Panc1 (cell line): ENCODE measurements around the gene METTL5. TPM values are rescaled to one million over a fixed set of nuclear protein-coding genes. Genes with fewer than 3 reads are reported as not detected.

Source experiments
- ATAC-seq: fragments of 200-7000 bp; cut with Tn5 transposase; 2 replicates; pipeline ENCODE4 v1.9.1; 2020; ENCODE audit warnings: mild to moderate bottlenecking, moderate library complexity
- BruUV-seq: library from RNA; stranded (reverse); fragments of 400-500 nt; replicated peaks from 2 replicates; lab custom pipeline; 2021; lab: Mats Ljungman, UMichigan
- CTCF ChIA-PET: fragments of 300-600 bp; sonication (Branson Sonifier 250); formaldehyde crosslinking; loops from one replicate; lab custom pipeline; 2022; ENCODE audit warnings: antibody characterized with exemption; lab: Charles Lee
- POLR2A ChIA-PET: fragments of 300-600 bp; sonication (Branson Sonifier 250); formaldehyde crosslinking; loops from one replicate; lab custom pipeline; 2022; ENCODE audit warnings: antibody characterized with exemption; lab: Charles Lee
- DNase-seq: peaks from one replicate; pipeline ENCODE4 v3.0.0-alpha.2; 2010; ENCODE audit warnings: low read depth, low spot score
- H3K27ac ChIP-seq: 2 replicates; pipeline ENCODE4 v1.5.1; 2011; ENCODE audit warnings: mild to moderate bottlenecking, low read length, inconsistent platforms
- H3K27me3 ChIP-seq: fragments of 200-500 bp; sonication (Bioruptor generic); 2 replicates; pipeline ENCODE4 v1.6.0; 2014; ENCODE audit warnings: low read length, inconsistent platforms; ENCODE audit not compliant: control insufficient read depth, insufficient read depth
- H3K36me3 ChIP-seq: fragments of 200-500 bp; sonication (Bioruptor generic); 2 replicates; pipeline ENCODE4 v1.5.1; 2014; ENCODE audit warnings: inconsistent platforms, mild to moderate bottlenecking, low read length, moderate library complexity; ENCODE audit not compliant: control insufficient read depth, insufficient read depth
- H3K4me1 ChIP-seq: 2 replicates; pipeline ENCODE4 v1.5.1; 2011; ENCODE audit warnings: inconsistent platforms, mild to moderate bottlenecking, low read length, moderate library complexity; ENCODE audit not compliant: control insufficient read depth, insufficient read depth
- H3K4me3 ChIP-seq, 2 experiments: 2 replicates each; pipeline ENCODE4 v1.5.1; 2011 to 2012; ENCODE audit warnings: low read depth in 2 of 2, low read length in 2 of 2, mild to moderate bottlenecking in 2 of 2, inconsistent platforms in 1 of 2, moderate library complexity in 1 of 2
- H3K9me3 ChIP-seq: fragments of 200-500 bp; sonication (Bioruptor generic); 2 replicates; pipeline ENCODE4 v1.5.1; 2014; ENCODE audit warnings: low read depth, mild to moderate bottlenecking, inconsistent platforms, low read length, moderate library complexity; ENCODE audit not compliant: control insufficient read depth, insufficient read depth
- CTCF ChIP-seq: fragments of 450-650 bp; IDR thresholded peaks from 2 replicates; pipeline ENCODE4 v1.5.1; 2017; ENCODE audit warnings: mild to moderate bottlenecking
- POLR2AphosphoS5 ChIP-seq: IDR thresholded peaks from 2 replicates; pipeline ENCODE4 v1.6.1; 2012; ENCODE audit warnings: mild to moderate bottlenecking, low read depth, low read length, moderate library complexity
- REST ChIP-seq, 2 experiments: IDR thresholded peaks; 2 replicates each; pipeline ENCODE4 v1.6.1; 2011 to 2012; ENCODE audit warnings: low read depth in 2 of 2, control low read depth in 1 of 2, low read length in 1 of 2, mild to moderate bottlenecking in 1 of 2, moderate library complexity in 1 of 2; ENCODE audit not compliant: insufficient read depth in 1 of 2
- SIN3A ChIP-seq: IDR thresholded peaks from 2 replicates; pipeline ENCODE4 v1.6.1; 2012; ENCODE audit warnings: low read depth, mild to moderate bottlenecking, low read length, moderate library complexity, borderline replicate concordance; ENCODE audit not compliant: insufficient read depth
- TCF7L2 ChIP-seq: IDR thresholded peaks from 2 replicates; pipeline ENCODE4 v1.6.1; 2011; ENCODE audit warnings: mild to moderate bottlenecking, low read depth, low read length, inconsistent platforms
- in situ Hi-C: cut with HindIII; loops from 2 replicates; pipeline ENCODE4 v1.10.0; 2016; ENCODE audit warnings: low sequenced_read_pairs, low pct_unique_long_range_greater_than_20kb
- intact Hi-C: fragments of 100-400 bp; cut with micrococcal nuclease; formaldehyde crosslinking; loops from one replicate; pipeline ENCODE4 v1.10.0; 2022; ENCODE audit not compliant: unreplicated experiment
- total RNA-seq: library from RNA; stranded (reverse); gene quantifications from one replicate; pipeline ENCODE4 v1.2.1, GENCODE V29; 2021; ENCODE audit not compliant: unreplicated experiment

The METTL5 gene
- total RNA-seq, 1 experiment from 2014 or later, result 81.4 TPM

- intact Hi-C loops (no loop called here), in situ Hi-C loops (no loop called here)
- H3K27ac ChIP-seq, result no peak overlapping the region
- TF ChIP-seq SIN3A (no peak), TCF7L2 (no peak), REST (IDR thresholded peaks at IDR 0.05; ENCODE audit: insufficient read depth in 1 of 2, low read depth in 2 of 2, low read length in 1 of 2) (no peak), POLR2AphosphoS5 (no peak), CTCF (no peak)
- H3K9me3 ChIP-seq, result no peaks in the 10 kb centered on the region
- no peaks in the 10 kb centered on the region for H3K27me3 ChIP-seq
- CTCF ChIA-PET, result no interaction called here
- no TSS peak for BruUV-seq
- POLR2A ChIA-PET, result no interaction called here
- peaks cover 6% of the 10 kb centered on the region; the same call in 1 of the 2 replicates for H3K4me1 ChIP-seq
- H3K36me3 ChIP-seq, result no peaks in the 10 kb centered on the region; the same call in 1 of the 2 replicates
- H3K4me3 ChIP-seq, result no peak overlapping the region
- DNase-seq (no peak), ATAC-seq (no peak)
These were observed 9.7 kb upstream of the METTL5 start for GRCh38 chr2:169834401-169834800.

GRCh38 chr2:169828141-169828811 lies 3.6 kb upstream of the METTL5 start:
- Histone ChIP-seq H3K4me3 (peak overlapping the region; percentile 60 to 81), H3K9me3 (no peaks in the 10 kb centered on the region), H3K27me3 (no peaks in the 10 kb centered on the region), H3K27ac (peak overlapping the region; percentile 24; the same call in 1 of the 2 replicates), H3K4me1 (peaks cover 16% of the 10 kb centered on the region), H3K36me3 (no peaks in the 10 kb centered on the region)
- DNase-seq (no peak), ATAC-seq (peak; percentile 35)
- in situ Hi-C loops (no loop called here), intact Hi-C loops (loop anchor here (5.0 kb wide), 2 partner anchors 49 to 99 kb away; no protein-coding TSS in a partner anchor)
- ChIA-PET CTCF (interaction anchor here (0.6 to 2.5 kb wide), 3 partner anchors 49 to 742 kb away, joined by 3 to 13 read pairs (median 3); no protein-coding TSS in a partner anchor), POLR2A (interaction anchor here (0.5 kb wide), 1 partner anchor 16 kb away, joined by 3 read pairs; no protein-coding TSS in a partner anchor)
- TF ChIP-seq REST (IDR thresholded peaks at IDR 0.05; ENCODE audit: insufficient read depth in 1 of 2, low read depth in 2 of 2, low read length in 1 of 2) (no peak), CTCF (no peak), SIN3A (peak; percentile 77; the same call in 1 of the 2 replicates), POLR2AphosphoS5 (no peak)
- BruUV-seq, result no TSS peak
